HG02840 (cell line): ENCODE results near the gene MAP4K1.
A peak's percentile ranks its signal among the peaks of the same experiment; 100 is the strongest.
"Not testable (repeated sequence)": the region's sequence is repeated elsewhere in the genome, so short reads cannot be mapped to it uniquely, and the experiment has no call there.

Experiments
- ATAC-seq: cut with Tn5 transposase; IDR thresholded peaks from one replicate; pipeline ENCODE4 v1.9.1; 2021; ENCODE audit warnings: mild to moderate bottlenecking, moderate library complexity, moderate number of reproducible peaks; ENCODE audit not compliant: unreplicated experiment, low FRiP score

MAP4K1 gene

DNA sequence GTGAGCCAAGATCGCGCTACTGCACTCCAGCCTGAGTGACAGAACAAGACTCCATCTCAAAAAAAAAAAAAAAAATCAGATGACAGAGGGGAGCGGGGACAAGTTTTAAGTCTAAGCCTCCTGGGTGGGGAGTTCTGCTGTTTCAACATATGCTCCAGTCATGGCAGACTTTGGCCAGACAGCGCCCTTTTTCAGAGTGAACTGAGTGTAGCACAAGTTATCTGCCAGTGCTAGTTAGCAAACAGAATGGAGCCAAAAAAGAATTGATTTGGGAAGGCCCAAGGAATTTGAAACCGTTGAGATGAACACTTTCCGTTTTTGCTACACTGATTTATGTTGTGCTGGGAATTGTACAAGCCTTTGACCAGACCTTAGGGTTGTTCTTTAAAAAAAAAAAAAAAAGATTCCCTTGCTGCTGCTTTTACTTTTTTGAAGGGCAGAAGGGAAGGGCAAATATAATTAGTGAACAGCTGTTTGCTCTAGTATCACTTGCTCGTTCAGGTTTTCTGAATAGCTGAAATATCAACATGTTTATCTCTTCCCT is 35.3 kb upstream of the MAP4K1 start:
- no peak for ATAC-seq

DNA sequence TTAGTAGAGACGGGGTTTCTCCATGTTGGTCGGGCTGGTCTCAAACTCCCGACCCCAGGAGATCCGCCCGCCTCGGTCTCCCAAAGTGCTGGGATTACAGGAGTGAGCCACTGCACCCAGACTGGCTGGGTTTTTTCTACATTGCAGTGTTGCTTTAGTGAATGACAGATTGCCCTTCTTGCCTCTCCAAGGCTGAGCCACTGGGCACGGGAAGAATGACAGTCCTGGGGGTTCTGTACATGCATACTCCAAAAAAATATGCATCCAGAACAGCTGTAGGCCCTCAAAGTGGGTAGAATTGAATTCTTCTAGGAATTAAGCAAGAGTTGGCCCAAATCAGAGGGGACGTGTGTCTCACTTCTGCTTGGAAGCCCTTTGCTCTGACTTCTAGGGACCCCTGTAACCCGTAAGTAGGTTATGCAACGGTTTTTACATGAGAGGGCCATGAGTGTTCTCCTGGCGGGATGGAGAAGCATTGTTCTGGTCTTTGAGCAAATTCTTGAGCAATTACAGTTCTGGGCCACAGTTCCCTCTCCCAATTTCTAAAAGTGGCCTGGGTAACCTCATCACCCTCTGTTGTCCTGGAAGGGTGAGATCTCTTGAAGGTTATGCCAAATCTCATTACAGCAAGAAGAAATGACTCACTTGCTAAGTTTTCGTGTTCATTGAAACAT is 33.3 kb upstream of the MAP4K1 start:
- no peak for ATAC-seq

DNA sequence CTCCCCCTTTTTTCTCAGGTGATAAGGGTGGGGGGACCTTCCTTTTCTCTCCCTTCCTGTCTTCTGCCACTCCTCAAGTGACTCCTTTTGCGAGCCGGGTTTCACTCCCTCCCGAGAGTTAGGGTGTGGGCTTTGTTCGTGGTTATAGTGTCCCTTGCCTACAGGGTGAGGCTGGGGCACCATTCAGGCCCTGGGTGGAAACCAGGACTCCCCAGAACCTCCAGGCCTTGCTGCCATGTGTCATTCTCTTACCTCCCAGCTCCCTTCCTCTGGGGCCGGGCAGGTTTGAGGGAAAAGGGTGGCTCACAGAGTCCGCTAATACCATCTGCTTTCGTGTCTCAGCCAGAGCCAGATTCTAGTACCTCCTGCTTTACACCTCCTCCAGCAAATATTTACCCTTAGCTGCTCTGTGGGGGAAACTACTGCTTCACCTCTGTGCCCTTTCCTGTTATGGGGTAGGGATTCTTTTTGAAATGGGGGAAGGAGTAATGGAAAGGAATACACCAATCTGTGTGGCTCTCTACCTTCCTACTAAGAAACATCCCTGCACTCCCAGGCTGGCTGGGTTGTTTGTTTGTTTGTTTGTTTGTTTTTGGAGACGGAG is 32.5 kb upstream of the MAP4K1 start:
- no peak for ATAC-seq

GRCh38 chr19:38649305-38650171 is 31.8 kb upstream of the MAP4K1 start:
- ATAC-seq = no peak

- ATAC-seq = no peak
Observed at GRCh38 chr19:38648769-38649304, 31.1 kb upstream of the MAP4K1 start.

- no peak for ATAC-seq
Observed at GRCh38 chr19:38647966-38648768, 30.4 kb upstream of the MAP4K1 start.

DNA sequence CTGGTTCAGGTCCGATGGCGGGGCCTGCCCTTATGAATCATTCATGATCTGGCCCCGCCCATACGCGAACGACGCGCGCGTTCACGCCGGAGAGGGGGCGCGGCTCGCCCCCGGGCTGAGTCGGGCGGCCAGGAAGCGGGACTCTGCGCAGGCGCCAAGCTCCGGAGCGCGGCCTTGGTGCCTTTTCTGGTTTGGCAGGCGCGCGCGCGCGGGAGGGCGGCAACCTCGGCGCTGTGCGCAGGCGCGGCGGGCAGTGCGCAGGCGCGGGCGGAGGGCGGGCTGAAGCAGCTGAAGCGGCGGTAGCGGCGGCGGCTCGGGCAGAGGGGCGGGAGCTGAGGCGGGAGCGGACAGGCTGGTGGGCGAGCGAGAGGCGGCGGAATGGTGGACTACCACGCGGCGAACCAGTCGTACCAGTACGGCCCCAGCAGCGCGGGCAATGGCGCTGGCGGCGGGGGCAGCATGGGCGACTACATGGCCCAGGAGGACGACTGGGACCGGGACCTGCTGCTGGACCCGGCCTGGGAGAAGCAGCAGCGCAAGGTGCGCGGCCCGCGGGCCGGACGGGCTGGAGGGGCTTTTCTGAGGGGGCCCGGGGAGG is 29.7 kb upstream of the MAP4K1 start, which contains the start of gene ACTN4:
Gene ACTN4 (plus strand): TSS at position 282 of the 598 bp plus-strand sequence. CDS start 97 bp downstream, at position 379.
- ATAC-seq = peak; percentile 93

- ATAC-seq = no peak
Observed at GRCh38 chr19:38644719-38645118, 27.0 kb upstream of the MAP4K1 start.

- no peak for ATAC-seq
Observed at GRCh38 chr19:38642176-38642575, 24.4 kb upstream of the MAP4K1 start.

DNA sequence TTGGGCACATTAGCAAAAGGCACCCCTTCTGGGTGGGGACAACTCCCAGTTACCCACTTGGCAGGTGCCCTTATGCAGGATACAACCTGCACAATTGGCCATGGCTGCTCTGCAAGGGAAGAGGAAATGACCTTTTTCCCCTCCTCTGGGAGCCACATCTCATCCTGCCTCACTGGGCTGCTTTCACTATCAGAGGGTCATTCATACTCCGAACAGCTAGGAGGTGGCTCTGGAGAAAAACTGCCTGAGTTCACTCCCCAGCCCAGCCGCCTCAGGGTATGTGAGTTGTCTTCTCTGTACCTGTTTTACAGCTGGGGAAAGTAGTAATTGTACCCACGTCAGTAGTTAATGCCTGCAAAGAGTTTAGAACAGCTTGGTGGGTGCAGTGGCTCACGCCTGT is 22.6 kb upstream of the MAP4K1 start:
- ATAC-seq = no peak

DNA sequence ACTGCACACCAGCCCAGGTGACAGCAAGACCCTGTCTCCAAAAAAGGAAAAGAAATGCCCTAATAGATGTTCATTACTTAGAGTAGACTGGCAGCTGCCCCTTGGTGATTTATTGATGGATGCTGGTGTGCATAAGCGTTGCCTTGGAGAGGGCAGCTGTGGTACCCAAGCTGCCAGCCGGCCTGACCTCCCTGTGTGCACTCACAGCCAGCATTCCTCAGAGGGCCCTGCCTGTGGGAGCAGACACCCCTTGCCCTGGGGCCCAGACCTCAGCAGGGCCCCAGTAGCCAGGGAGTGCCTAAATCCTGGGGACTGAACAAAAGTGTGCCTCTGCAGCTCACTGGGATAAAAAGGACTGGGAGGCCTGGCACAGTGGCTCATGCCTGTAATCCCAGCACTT is 21.9 kb upstream of the MAP4K1 start:
- no peak for ATAC-seq

DNA sequence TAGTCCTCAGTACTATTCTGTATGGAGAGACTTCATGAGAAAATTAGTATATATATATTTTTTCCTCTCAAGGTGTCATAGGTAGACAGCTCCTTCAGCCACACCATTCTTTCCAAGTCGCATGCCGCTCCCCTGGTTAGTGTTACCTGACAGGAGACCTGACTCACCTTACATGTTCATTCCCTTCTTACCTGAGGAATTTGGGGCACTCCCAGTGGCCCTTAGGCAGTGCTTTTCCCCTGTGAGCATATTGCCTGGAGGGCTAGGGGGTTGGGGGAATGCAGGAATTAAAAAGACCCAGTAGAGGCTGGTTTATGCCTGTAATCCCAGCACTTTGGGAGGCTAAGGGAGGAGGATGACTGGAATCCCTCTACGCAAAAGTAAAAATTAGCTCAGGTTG is 20.7 kb upstream of the MAP4K1 start:
- ATAC-seq = no peak

DNA sequence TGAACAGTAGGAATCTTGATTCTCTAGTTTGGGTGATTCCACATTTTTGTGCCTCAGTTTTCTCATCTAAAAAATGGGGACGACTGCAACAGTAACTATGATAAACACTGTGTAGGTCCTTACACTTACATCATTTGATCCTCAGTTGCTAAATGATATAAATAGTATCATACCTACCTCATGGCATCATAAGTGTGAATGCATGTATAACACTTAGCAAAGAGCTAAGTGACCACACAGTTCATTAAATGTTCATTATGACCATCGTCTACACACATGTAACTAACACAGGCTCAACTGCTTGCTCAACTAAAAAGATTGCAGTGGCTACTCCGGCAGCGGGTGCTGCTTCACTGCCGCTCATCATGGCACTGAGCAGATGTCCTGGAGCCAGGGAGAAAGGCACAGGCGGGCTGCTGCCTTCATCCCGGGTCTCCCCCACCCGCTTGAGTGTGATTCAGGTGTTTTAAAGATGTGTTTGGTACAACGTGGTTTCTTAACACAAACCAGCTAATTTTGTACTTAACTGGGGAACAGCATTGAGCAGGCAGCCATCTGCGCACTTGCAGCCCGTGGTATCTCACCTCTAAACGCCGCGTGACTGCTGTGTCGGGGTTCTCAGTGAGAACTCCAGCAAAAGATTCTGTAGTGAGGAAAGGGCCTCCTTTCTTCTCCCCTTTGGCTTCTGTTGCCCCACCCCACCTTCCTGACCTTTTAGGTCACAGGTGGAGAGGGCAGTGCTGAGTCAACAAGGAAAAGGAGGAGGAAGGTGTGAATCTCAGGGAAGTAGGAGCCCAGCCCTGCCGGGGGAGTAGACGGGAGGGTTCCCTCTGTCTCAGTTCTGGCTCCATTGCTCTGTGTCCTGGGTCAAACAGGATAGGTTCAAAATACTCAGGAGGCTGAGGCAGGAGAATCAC is 18.0 kb upstream of the MAP4K1 start:
- ATAC-seq = no peak

DNA sequence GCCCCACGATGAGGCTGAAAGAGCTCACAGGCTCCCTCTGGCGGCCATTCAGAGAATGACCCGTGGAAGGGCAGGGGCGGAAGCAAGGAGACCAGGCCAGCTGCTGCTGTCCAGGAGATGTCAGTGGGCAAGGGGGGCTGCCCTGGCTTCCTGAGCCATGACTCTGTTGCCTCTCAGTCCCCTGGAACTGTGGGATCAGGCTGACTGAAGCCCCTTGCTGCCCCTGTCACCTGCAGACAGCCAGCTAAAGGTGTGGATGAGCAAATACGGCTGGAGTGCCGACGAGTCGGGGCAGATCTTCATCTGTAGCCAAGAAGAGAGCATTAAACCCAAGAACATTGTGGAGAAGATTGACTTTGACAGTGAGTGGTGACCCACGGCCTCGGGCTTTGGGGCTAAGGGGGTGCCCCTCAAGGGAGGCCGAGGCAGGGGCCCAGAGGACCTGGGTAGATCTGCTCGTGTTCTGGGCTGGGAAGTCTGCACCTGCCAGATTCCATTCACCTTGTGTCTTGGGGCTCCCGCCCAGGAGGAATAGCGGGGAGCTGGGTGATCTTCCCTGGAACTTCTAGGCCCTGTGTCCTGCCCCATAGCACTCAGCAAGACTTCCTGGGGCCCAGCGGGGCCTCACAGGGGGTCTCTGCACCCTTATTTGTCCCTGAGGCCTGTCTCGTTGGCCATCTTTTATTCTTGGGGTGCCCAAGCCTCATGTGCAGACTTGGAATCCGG is 17.2 kb upstream of the MAP4K1 start:
- ATAC-seq = no peak

- no peak for ATAC-seq
Observed at GRCh38 chr19:38632476-38633213, 14.9 kb upstream of the MAP4K1 start.

- ATAC-seq = not testable (repeated sequence)
Observed at GRCh38 chr19:38631811-38632475, 14.2 kb upstream of the MAP4K1 start.

DNA sequence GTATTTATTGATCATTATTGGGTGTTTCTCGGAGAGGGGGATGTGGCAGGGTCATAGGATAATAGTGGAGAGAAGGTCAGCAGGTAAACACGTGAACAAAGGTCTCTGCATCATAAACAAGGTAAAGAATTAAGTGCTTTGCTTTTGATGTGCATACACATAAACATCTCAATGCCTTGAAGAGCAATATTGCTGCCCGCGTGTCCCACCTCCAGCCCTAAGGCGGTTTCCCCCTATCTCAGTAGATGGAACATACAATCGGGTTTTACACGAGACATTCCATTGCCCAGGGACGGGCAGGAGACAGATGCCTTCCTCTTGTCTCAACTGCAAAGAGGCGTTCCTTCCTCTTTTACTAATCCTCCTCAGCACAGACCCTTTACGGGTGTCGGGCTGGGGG is 13.5 kb upstream of the MAP4K1 start:
- ATAC-seq = not testable (repeated sequence)
